Measurements from ENCODE around the gene AGO3. TPM values are rescaled to one million over a fixed set of nuclear protein-coding genes. Genes with fewer than 3 reads are reported as not detected.

Gene AGO3
- total RNA-seq, 1 donor from 2014 or later: 33.9 TPM

GRCh38 chr1:35925741-35926140 is 5.2 kb upstream of the AGO3 start:
- peaks cover 7% of the 10 kb centered on the region for H3K4me1 ChIP-seq
- H3K36me3 ChIP-seq: peaks cover 16% of the 10 kb centered on the region
- no peak for ATAC-seq
- no peak for DNase-seq
- no peak overlapping the region for H3K27ac ChIP-seq
- TF ChIP-seq, protein P1, sequence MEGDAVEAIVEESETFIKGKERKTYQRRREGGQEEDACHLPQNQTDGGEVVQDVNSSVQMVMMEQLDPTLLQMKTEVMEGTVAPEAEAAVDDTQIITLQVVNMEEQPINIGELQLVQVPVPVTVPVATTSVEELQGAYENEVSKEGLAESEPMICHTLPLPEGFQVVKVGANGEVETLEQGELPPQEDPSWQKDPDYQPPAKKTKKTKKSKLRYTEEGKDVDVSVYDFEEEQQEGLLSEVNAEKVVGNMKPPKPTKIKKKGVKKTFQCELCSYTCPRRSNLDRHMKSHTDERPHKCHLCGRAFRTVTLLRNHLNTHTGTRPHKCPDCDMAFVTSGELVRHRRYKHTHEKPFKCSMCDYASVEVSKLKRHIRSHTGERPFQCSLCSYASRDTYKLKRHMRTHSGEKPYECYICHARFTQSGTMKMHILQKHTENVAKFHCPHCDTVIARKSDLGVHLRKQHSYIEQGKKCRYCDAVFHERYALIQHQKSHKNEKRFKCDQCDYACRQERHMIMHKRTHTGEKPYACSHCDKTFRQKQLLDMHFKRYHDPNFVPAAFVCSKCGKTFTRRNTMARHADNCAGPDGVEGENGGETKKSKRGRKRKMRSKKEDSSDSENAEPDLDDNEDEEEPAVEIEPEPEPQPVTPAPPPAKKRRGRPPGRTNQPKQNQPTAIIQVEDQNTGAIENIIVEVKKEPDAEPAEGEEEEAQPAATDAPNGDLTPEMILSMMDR (IDR thresholded peaks at IDR 0.05): no peak
- no peaks in the 10 kb centered on the region for H3K27me3 ChIP-seq (ENCODE audit: low read depth)
- no peaks in the 10 kb centered on the region for H3K9me3 ChIP-seq
- no peak overlapping the region for H3K4me3 ChIP-seq
- intact Hi-C loops (cut with DNase I): no loop called here

- DNase-seq: no peak
- no peaks in the 10 kb centered on the region for H3K27me3 ChIP-seq (ENCODE audit: low read depth)
- no peak for ATAC-seq
- intact Hi-C loops (cut with DNase I): no loop called here
- H3K9me3 ChIP-seq: no peaks in the 10 kb centered on the region
- H3K4me1 ChIP-seq: peaks cover 14% of the 10 kb centered on the region
- TF ChIP-seq, protein P1 (IDR thresholded peaks at IDR 0.05): no peak
- H3K4me3 ChIP-seq: no peak overlapping the region
- H3K36me3 ChIP-seq: no peaks in the 10 kb centered on the region
- H3K27ac ChIP-seq: no peak overlapping the region
These were observed 3.4 kb upstream of the AGO3 start for GRCh38 chr1:35927472-35927871.

DNA sequence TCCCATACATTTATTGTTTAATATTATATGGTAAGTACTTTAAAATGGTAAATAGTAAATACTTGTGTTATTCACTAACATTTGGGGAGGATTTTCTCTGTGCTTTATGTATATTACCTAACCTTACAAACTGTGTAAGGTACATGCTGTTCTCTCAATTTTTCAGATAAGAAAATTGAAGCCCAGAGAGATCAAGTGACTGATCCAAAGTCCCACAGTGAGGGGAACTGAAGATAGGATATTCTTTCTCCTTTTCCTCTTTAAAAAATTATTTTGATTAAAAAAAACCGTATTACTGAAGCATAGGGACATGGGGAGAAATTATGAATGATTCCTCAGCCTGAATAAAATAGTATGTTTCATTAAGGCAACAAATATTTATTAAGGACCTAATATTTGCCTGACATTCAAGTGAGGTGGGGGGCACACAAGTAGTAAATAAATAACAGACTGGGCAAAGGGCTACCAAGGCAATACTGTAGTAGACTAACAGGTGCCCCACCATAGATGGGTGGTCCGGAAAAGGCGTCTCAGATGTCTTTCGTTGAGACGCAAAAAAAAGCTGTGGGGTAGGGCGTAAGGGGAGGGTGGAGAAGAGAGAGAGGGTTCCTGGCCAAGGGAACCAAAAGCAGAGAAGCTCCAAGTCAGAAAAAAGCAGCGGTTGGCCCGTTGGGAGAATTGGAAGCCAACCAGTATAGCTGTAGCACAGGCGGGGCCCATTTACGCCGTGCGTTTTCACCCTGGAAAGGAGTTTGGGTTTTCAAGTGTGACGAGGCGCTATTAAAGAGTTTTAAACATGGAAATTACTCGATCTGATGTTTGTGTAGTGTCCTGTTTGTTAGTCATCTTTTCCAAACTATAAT is 944 bp upstream of the AGO3 start:
- no peaks in the 10 kb centered on the region for H3K36me3 ChIP-seq
- ATAC-seq (peak; percentile 45 to 59), DNase-seq (peak; percentile 53)
- TF ChIP-seq, protein P1 (IDR thresholded peaks at IDR 0.05): no peak
- no peaks in the 10 kb centered on the region for H3K27me3 ChIP-seq (ENCODE audit: low read depth)
- H3K4me1 ChIP-seq: peaks cover 33% of the 10 kb centered on the region
- peak overlapping the region; percentile 93 for H3K27ac ChIP-seq
- H3K9me3 ChIP-seq: no peaks in the 10 kb centered on the region
- intact Hi-C loops (cut with DNase I): no loop called here
- H3K4me3 ChIP-seq: peak overlapping the region; percentile 80

- Histone ChIP-seq H3K4me3 (peak overlapping the region; percentile 80), H3K36me3 (no peaks in the 10 kb centered on the region), H3K9me3 (no peaks in the 10 kb centered on the region), H3K4me1 (peaks cover 33% of the 10 kb centered on the region), H3K27me3 (ENCODE audit: low read depth) (no peaks in the 10 kb centered on the region), H3K27ac (peak overlapping the region; percentile 93)
- peak; percentile 62 for DNase-seq
- ATAC-seq: peak; percentile 37 to 39
- TF ChIP-seq, protein P1 (IDR thresholded peaks at IDR 0.05): no peak
- intact Hi-C loops (cut with DNase I): no loop called here
These were observed 697 bp downstream of the AGO3 start for GRCh38 chr1:35931446-35932157.

- Histone ChIP-seq H3K4me1 (peaks cover 33% of the 10 kb centered on the region), H3K27me3 (ENCODE audit: low read depth) (no peaks in the 10 kb centered on the region), H3K36me3 (no peaks in the 10 kb centered on the region), H3K4me3 (peak overlapping the region; percentile 80), H3K27ac (peak overlapping the region; percentile 93), H3K9me3 (no peaks in the 10 kb centered on the region)
- TF ChIP-seq, protein P1 (IDR thresholded peaks at IDR 0.05): no peak
- DNase-seq: no peak
- ATAC-seq: no peak
- intact Hi-C loops (cut with DNase I): no loop called here
These were observed 1.3 kb downstream of the AGO3 start for GRCh38 chr1:35932158-35932636.

Data from lower lobe of right lung (tissue), 2 donors.